Tibial artery (tissue), 4 donors: ENCODE results near the gene MACF1.

Source experiments
- DNase-seq, 2 donors: peaks; one replicate each; pipeline ENCODE4 v3.0.0-alpha.2; 2019
- H3K27ac ChIP-seq, 2 donors: fragments of 200-600 bp; sonication (generic) in 1 of 2; 1 replicate in 1 of 2; 2 replicates in 1 of 2; pipeline ENCODE4 v1.5.1; 2018 to 2019; ENCODE audit warnings: mild to moderate bottlenecking in 1 of 2
- H3K27me3 ChIP-seq, 2 donors: fragments of 200-600 bp; sonication (generic) in 1 of 2; one replicate each; pipeline versions ENCODE4 v1.5.1 to v1.6.0; 2016 to 2019
- H3K36me3 ChIP-seq, 3 donors: fragments of 200-600 bp; sonication (generic) in 2 of 3; one replicate each; pipeline ENCODE4 v1.5.1; 2016 to 2019; ENCODE audit warnings: mild to moderate bottlenecking in 2 of 3
- H3K4me1 ChIP-seq, 4 donors: fragments of 200-600 bp; sonication (generic) in 2 of 4; 1 replicate in 3 of 4; 2 replicates in 1 of 4; pipeline ENCODE4 v1.5.1; 2016 to 2019
- H3K4me3 ChIP-seq, 2 donors: fragments of 200-600 bp; sonication (generic) in 1 of 2; 1 replicate in 1 of 2; 2 replicates in 1 of 2; pipeline ENCODE4 v1.5.1; 2018 to 2019; ENCODE audit warnings: mild to moderate bottlenecking in 2 of 2
- H3K9me3 ChIP-seq, 3 donors: fragments of 200-600 bp; sonication (generic) in 1 of 3; one replicate each; pipeline ENCODE4 v1.5.1; 2016 to 2019
- intact Hi-C: fragments of 100-400 bp; cut with DNase I; formaldehyde crosslinking; loops from one replicate; pipeline ENCODE4 v1.15.0; 2023; ENCODE audit warnings: low total_unique reads
- TF ChIP-seq, protein P1 (sequence below), 2 experiments: fragments of 200-600 bp in 1 of 2; fragments of 450-650 bp in 1 of 2; IDR thresholded peaks; one replicate each; pipeline ENCODE4 v1.5.1; 2017 to 2019; ENCODE audit warnings: antibody characterized with exemption in 2 of 2, mild to moderate bottlenecking in 1 of 2, moderate library complexity in 1 of 2

The MACF1 gene

GRCh38 chr1:39163469-39163868, 41.0 kb upstream of the MACF1 start:
- DNase-seq = no peak
- no peaks in the 10 kb centered on the region for H3K27me3 ChIP-seq
- no peak overlapping the region for H3K27ac ChIP-seq
- intact Hi-C loops = no loop called here
- no peaks in the 10 kb centered on the region for H3K36me3 ChIP-seq
- peaks cover 0 to 86% (median 62%) of the 10 kb centered on the region in 4 donors for H3K4me1 ChIP-seq
- no peak overlapping the region for H3K4me3 ChIP-seq
- H3K9me3 ChIP-seq = no peaks in the 10 kb centered on the region
- TF ChIP-seq, protein P1, sequence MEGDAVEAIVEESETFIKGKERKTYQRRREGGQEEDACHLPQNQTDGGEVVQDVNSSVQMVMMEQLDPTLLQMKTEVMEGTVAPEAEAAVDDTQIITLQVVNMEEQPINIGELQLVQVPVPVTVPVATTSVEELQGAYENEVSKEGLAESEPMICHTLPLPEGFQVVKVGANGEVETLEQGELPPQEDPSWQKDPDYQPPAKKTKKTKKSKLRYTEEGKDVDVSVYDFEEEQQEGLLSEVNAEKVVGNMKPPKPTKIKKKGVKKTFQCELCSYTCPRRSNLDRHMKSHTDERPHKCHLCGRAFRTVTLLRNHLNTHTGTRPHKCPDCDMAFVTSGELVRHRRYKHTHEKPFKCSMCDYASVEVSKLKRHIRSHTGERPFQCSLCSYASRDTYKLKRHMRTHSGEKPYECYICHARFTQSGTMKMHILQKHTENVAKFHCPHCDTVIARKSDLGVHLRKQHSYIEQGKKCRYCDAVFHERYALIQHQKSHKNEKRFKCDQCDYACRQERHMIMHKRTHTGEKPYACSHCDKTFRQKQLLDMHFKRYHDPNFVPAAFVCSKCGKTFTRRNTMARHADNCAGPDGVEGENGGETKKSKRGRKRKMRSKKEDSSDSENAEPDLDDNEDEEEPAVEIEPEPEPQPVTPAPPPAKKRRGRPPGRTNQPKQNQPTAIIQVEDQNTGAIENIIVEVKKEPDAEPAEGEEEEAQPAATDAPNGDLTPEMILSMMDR (IDR thresholded peaks at IDR 0.05) = no peak

DNA sequence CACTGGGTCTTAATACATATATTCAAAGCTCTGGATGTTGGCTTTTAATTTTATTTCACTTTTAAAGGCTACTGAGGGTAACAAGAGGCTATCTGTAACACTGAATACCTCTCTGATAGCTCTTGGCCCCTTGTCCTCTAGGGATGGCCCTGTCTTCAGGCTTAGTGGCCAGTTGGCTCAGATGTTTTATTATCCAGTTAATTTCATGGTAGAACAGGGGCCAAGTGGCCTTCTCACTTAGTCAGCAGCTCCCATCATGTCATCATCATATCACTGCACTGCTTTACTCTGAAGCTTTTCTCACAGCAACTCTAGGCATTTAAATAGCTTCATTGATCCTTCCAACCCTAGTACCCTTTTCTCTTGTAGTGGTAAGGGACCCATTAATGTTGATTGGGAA, 40.2 kb upstream of the MACF1 start:
- TF ChIP-seq, protein P1 (IDR thresholded peaks at IDR 0.05) = no peak
- Histone ChIP-seq H3K9me3 (no peaks in the 10 kb centered on the region), H3K4me1 (peaks cover 0 to 84% (median 54%) of the 10 kb centered on the region in 4 donors), H3K27me3 (no peaks in the 10 kb centered on the region), H3K4me3 (no peak overlapping the region), H3K36me3 (no peaks in the 10 kb centered on the region), H3K27ac (peak overlapping the region; percentile 26 to 41)
- no peak for DNase-seq
- intact Hi-C loops = no loop called here

DNA sequence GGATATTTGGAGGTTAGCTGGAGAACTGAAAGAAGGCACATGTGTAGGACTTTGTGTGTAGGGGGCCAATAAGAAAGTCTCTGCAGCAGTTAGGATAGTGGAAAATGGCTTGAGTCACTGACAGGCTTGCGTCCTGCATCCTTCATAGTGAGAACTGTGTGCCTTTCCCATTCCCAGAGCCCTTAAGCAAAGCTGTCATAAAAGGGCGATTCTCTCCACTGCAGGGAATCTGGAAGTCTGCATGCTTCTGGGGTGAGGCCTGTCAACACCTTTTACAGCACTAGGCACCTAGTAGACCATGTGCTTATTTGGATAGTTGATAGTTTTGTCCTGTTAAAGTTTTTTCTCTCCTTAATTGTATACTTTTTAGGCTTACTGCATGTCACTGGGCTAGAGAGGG, 39.4 kb upstream of the MACF1 start:
- Histone ChIP-seq H3K27ac (peak overlapping the region; percentile 26 to 41), H3K4me3 (no peak overlapping the region), H3K27me3 (no peaks in the 10 kb centered on the region), H3K36me3 (no peaks in the 10 kb centered on the region), H3K9me3 (no peaks in the 10 kb centered on the region), H3K4me1 (peaks cover 0 to 81% (median 48%) of the 10 kb centered on the region in 4 donors)
- intact Hi-C loops = no loop called here
- TF ChIP-seq, protein P1 (IDR thresholded peaks at IDR 0.05) = no peak
- DNase-seq = no peak

- Histone ChIP-seq H3K4me1 (peaks cover 0 to 81% (median 49%) of the 10 kb centered on the region in 4 donors), H3K27me3 (no peaks in the 10 kb centered on the region), H3K27ac (peak overlapping the region; percentile 26 to 41), H3K36me3 (no peaks in the 10 kb centered on the region), H3K9me3 (no peaks in the 10 kb centered on the region), H3K4me3 (no peak overlapping the region)
- TF ChIP-seq, protein P1 (IDR thresholded peaks at IDR 0.05) = no peak
- DNase-seq = no peak
- intact Hi-C loops = no loop called here
These were observed 39.0 kb upstream of the MACF1 start for GRCh38 chr1:39165488-39165887.

DNA sequence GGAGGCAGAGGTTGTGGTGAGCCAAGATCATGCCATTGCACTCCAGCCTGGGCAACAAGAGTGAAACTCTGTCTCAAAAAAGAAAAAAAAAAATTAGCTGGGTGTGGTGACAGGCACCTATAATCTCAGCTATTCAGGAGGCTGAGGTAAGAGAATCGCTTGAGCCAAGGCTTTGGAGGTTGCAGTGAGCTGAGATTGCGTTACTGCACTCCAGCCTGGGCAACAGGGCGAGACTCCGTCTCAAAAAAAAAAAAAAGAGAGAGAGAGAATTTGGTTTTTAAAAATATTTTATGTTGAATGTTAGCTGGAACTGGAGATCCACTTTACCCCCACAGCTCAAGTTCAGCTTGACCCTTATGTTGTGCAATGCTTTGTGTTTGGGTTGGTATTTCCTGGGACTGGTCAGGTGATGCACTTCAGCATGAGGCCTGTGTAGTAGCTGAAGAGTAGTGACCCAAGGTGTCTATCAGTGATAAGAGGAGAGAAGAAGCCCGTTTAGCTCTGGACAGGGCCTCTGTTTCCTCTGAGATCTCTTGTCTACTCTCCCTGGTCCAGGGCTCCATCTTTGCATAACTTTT, 36.8 kb upstream of the MACF1 start:
- Histone ChIP-seq H3K36me3 (no peaks in the 10 kb centered on the region), H3K4me3 (no peak overlapping the region), H3K4me1 (peaks cover 0 to 83% (median 48%) of the 10 kb centered on the region in 4 donors), H3K27me3 (no peaks in the 10 kb centered on the region), H3K27ac (peak overlapping the region in 1 of 2 donors; percentile 16), H3K9me3 (no peaks in the 10 kb centered on the region)
- TF ChIP-seq, protein P1 (IDR thresholded peaks at IDR 0.05) = no peak
- DNase-seq = no peak
- intact Hi-C loops = no loop called here
